Mesendoderm (in vitro differentiated cells): ENCODE results near the gene MOB3C.

Source experiments
- DNase-seq: peaks from one replicate; pipeline ENCODE4 v3.0.0; 2013
- H2AK5ac ChIP-seq: 2 replicates; pipeline ENCODE4 v1.6.1; 2013; ENCODE audit warnings: low read length, inconsistent platforms
- H2BK120ac ChIP-seq: 2 replicates; pipeline ENCODE4 v1.6.1; 2013; ENCODE audit warnings: low read depth, mild to moderate bottlenecking, low read length, moderate library complexity, mixed read lengths
- H2BK15ac ChIP-seq: replicated peaks from 2 replicates; pipeline ENCODE4 v1.6.1; 2013; ENCODE audit warnings: low read depth, mild to moderate bottlenecking, moderate library complexity
- H2BK5ac ChIP-seq: 2 replicates; pipeline ENCODE4 v1.6.1; 2013; ENCODE audit warnings: low read length, inconsistent platforms
- H3K18ac ChIP-seq: 2 replicates; pipeline ENCODE4 v1.6.1; 2013; ENCODE audit warnings: mild to moderate bottlenecking, low read length, mixed read lengths
- H3K23ac ChIP-seq: one replicate; pipeline ENCODE4 v1.6.1; 2013; ENCODE audit warnings: low read length
- H3K27ac ChIP-seq: 2 replicates; pipeline ENCODE4 v1.5.1; 2013; ENCODE audit warnings: low read depth, mild to moderate bottlenecking, inconsistent platforms, low read length, moderate library complexity
- H3K27me3 ChIP-seq: 2 replicates; pipeline ENCODE4 v1.6.1; 2013; ENCODE audit warnings: low read length, control low read depth, mild to moderate bottlenecking, inconsistent platforms; ENCODE audit not compliant: insufficient read depth, poor library complexity
- H3K36me3 ChIP-seq: 2 replicates; pipeline ENCODE4 v1.6.1; 2013; ENCODE audit warnings: low read length, inconsistent platforms; ENCODE audit not compliant: control insufficient read depth, insufficient read depth
- H3K4ac ChIP-seq: one replicate; pipeline ENCODE4 v1.6.1; 2013; ENCODE audit warnings: low read depth, mild to moderate bottlenecking, low read length, moderate library complexity
- H3K4me1 ChIP-seq: 2 replicates; pipeline ENCODE4 v1.6.1; 2013; ENCODE audit warnings: low read depth, low read length, inconsistent platforms; ENCODE audit not compliant: control insufficient read depth
- H3K4me2 ChIP-seq: 2 replicates; pipeline ENCODE4 v1.6.1; 2013; ENCODE audit warnings: low read length
- H3K4me3 ChIP-seq: 2 replicates; pipeline ENCODE4 v1.5.1; 2013; ENCODE audit warnings: mild to moderate bottlenecking, low read length
- H3K56ac ChIP-seq: one replicate; pipeline ENCODE4 v1.6.1; 2013; ENCODE audit warnings: low read length
- H3K79me1 ChIP-seq: 2 replicates; pipeline ENCODE4 v1.6.1; 2013; ENCODE audit warnings: low read length, inconsistent platforms
- H3K79me2 ChIP-seq: 2 replicates; pipeline ENCODE4 v1.6.1; 2013; ENCODE audit warnings: mild to moderate bottlenecking, low read length; ENCODE audit not compliant: control insufficient read depth, insufficient read depth
- H3K9ac ChIP-seq: 2 replicates; pipeline ENCODE4 v1.6.1; 2013; ENCODE audit warnings: low read length, inconsistent platforms
- H4K5ac ChIP-seq: one replicate; pipeline ENCODE4 v1.6.1; 2013; ENCODE audit warnings: low read length
- H4K8ac ChIP-seq: one replicate; pipeline ENCODE4 v1.6.1; 2013; ENCODE audit warnings: low read depth, mild to moderate bottlenecking, control low read depth, low read length, moderate library complexity
- WGBS: extraction: QIAGEN DNeasy Blood & Tissue Kit; methylation state at CpG from one replicate; pipeline ENCODE4 v1.1.7; 2013; ENCODE audit warnings: low lambda C conversion rate, missing lambda C conversion rate; ENCODE audit not compliant: insufficient coverage; ENCODE audit errors: extremely low coverage; 5-methylcytosine and 5-hydroxymethylcytosine counted together

MOB3C gene

DNA sequence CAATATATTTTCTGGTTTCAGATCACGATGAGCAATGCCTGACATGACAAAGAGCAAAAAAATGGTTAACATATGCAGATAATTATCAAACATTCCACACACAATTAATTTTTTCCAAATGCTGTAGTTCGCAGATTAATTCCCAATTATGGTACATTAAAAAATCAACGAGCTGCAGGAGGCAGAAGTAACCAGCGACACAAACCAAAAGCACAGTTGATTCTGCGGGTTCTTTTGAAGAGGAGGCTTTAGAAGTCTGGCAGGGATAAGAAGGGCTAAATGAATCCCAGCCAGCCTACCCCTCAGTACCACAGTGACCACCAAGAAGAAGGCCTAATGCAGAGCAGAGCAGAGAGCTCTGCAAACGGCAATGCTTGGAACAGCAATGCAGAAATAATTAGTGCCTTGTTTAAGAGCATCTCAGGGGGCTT lies 48.1 kb downstream of the MOB3C start:
- Histone ChIP-seq H3K23ac (no peak overlapping the region), H3K4me3 (no peak overlapping the region)

DNA sequence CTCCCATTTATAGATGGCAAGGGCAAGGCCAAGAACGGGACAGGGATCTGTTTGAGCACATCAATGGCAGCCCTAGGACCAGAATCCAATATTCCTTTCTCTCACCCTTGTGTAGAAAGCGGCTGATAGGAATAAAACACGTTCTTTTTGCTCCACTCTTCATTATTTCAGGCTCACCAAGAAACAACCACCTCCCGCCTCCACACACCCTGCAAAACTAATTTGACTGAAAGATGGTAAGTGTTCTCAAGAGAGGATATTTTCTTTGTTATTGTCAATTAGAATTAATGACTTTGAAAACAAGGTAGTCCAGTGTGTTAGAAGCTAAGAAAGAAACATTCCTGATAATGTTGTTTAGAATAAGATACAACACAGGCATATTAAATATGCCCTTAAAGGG lies 53.3 kb downstream of the MOB3C start:
- Histone ChIP-seq H4K8ac (no peak overlapping the region), H2AK5ac (no peak overlapping the region), H3K9ac (no peak overlapping the region), H3K4me3 (no peak overlapping the region), H3K36me3 (no peaks in the 10 kb centered on the region), H3K4me2 (no peak overlapping the region), H3K4ac (no peak overlapping the region), H3K27me3 (no peaks in the 10 kb centered on the region), H3K79me1 (no peaks in the 10 kb centered on the region), H2BK5ac (no peak overlapping the region), H2BK120ac (no peak overlapping the region), H3K79me2 (no peaks in the 10 kb centered on the region), H2BK15ac (no peak overlapping the region), H3K27ac (no peak overlapping the region), H3K56ac (no peak overlapping the region), H3K4me1 (no peaks in the 10 kb centered on the region), H3K18ac (no peak overlapping the region), H4K5ac (no peak overlapping the region), H3K23ac (no peak overlapping the region)
- no peak for DNase-seq
- no CpG with 5 or more reads among the region's 4 CpGs for WGBS

More for the DNA sequence above, 48.1 kb downstream of the MOB3C start:
- H3K79me1 ChIP-seq: no peaks in the 10 kb centered on the region
- no peak overlapping the region for H2AK5ac ChIP-seq
- no peak overlapping the region for H4K8ac ChIP-seq
- H4K5ac ChIP-seq: no peak overlapping the region
- no peak for DNase-seq
- no peaks in the 10 kb centered on the region for H3K79me2 ChIP-seq
- no peak overlapping the region for H3K56ac ChIP-seq
- H3K4me2 ChIP-seq: no peak overlapping the region
- no peak overlapping the region for H3K27ac ChIP-seq
- no peak overlapping the region for H3K9ac ChIP-seq
- H3K36me3 ChIP-seq: no peaks in the 10 kb centered on the region
- H2BK120ac ChIP-seq: no peak overlapping the region
- H3K4me1 ChIP-seq: no peaks in the 10 kb centered on the region
- no peak overlapping the region for H3K18ac ChIP-seq
- no peaks in the 10 kb centered on the region for H3K27me3 ChIP-seq
- no peak overlapping the region for H3K4ac ChIP-seq
- no peak overlapping the region for H2BK15ac ChIP-seq
- no peak overlapping the region for H2BK5ac ChIP-seq
- 100% methylated on average over 1 of the region's 6 CpGs for WGBS

- Histone ChIP-seq H3K79me2 (no peaks in the 10 kb centered on the region), H3K4me2 (no peak overlapping the region), H3K79me1 (no peaks in the 10 kb centered on the region), H4K8ac (no peak overlapping the region), H3K9ac (no peak overlapping the region), H3K4me1 (no peaks in the 10 kb centered on the region), H3K4ac (no peak overlapping the region), H3K56ac (no peak overlapping the region), H2BK5ac (no peak overlapping the region), H2BK15ac (no peak overlapping the region), H3K23ac (no peak overlapping the region), H3K36me3 (no peaks in the 10 kb centered on the region), H2BK120ac (no peak overlapping the region), H3K4me3 (no peak overlapping the region), H3K27ac (no peak overlapping the region), H3K27me3 (no peaks in the 10 kb centered on the region), H3K18ac (no peak overlapping the region), H2AK5ac (no peak overlapping the region), H4K5ac (no peak overlapping the region)
- no peak for DNase-seq
- no CpG with 5 or more reads among the region's 15 CpGs for WGBS
Observed at GRCh38 chr1:46562498-46562897, 54.1 kb downstream of the MOB3C start.

DNA sequence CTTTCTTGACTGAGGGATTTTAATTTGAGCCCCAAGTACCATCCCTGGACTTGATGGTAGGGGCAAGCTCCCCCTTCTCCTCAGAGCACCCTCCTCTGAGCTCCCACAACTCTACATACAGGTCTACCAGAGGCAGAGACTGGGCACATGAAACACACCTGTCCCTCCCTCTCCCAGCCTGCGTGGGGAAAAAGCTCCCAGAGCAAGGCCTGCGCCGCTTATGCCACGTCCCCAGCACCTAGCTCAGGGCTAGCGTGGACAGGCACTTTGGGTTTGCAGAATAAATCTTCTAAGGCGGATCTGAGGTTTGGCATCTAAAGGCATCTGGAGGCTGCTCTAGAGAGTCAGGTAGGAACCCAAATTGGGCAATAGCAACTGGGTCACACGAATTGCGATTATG lies 57.6 kb downstream of the MOB3C start:
- Histone ChIP-seq H3K18ac (no peak overlapping the region), H3K4ac (no peak overlapping the region), H2AK5ac (no peak overlapping the region), H3K79me2 (no peaks in the 10 kb centered on the region), H3K79me1 (no peaks in the 10 kb centered on the region), H3K9ac (no peak overlapping the region), H2BK120ac (no peak overlapping the region), H3K27me3 (no peaks in the 10 kb centered on the region), H2BK5ac (no peak overlapping the region), H3K4me3 (no peak overlapping the region), H3K27ac (no peak overlapping the region), H3K36me3 (no peaks in the 10 kb centered on the region), H4K8ac (no peak overlapping the region), H3K4me2 (no peak overlapping the region), H3K4me1 (no peaks in the 10 kb centered on the region), H3K56ac (no peak overlapping the region), H3K23ac (no peak overlapping the region), H2BK15ac (no peak overlapping the region), H4K5ac (no peak overlapping the region)
- no peak for DNase-seq
- no CpG with 5 or more reads among the region's 8 CpGs for WGBS

GRCh38 chr1:46558141-46558963 lies 58.3 kb downstream of the MOB3C start:
- Histone ChIP-seq H3K36me3 (no peaks in the 10 kb centered on the region), H4K5ac (no peak overlapping the region), H2BK5ac (no peak overlapping the region), H2BK15ac (no peak overlapping the region), H3K18ac (no peak overlapping the region), H3K27ac (no peak overlapping the region), H3K27me3 (no peaks in the 10 kb centered on the region), H3K79me1 (no peaks in the 10 kb centered on the region), H3K79me2 (no peaks in the 10 kb centered on the region), H3K23ac (no peak overlapping the region), H3K4me1 (no peaks in the 10 kb centered on the region), H2BK120ac (no peak overlapping the region), H3K4ac (no peak overlapping the region), H4K8ac (no peak overlapping the region), H3K4me2 (no peak overlapping the region), H3K56ac (no peak overlapping the region), H3K4me3 (no peak overlapping the region), H2AK5ac (no peak overlapping the region), H3K9ac (no peak overlapping the region)
- WGBS: no CpG with 5 or more reads among the region's 20 CpGs
- DNase-seq: no peak
